NCI-H146 treated with DMSO at 0.1 percent for 48 hours (cell line): Measurements from ENCODE around the gene FAM83E.
"Not testable (repeated sequence)": the region's sequence is repeated elsewhere in the genome, so short reads cannot be mapped to it uniquely, and the experiment has no call there.

Source experiments
- DNase-seq: peaks from one replicate; lab custom pipeline; 2025; ENCODE audit not compliant: unreplicated experiment; lab: John Stamatoyannopoulos, UW

Gene FAM83E

DNA sequence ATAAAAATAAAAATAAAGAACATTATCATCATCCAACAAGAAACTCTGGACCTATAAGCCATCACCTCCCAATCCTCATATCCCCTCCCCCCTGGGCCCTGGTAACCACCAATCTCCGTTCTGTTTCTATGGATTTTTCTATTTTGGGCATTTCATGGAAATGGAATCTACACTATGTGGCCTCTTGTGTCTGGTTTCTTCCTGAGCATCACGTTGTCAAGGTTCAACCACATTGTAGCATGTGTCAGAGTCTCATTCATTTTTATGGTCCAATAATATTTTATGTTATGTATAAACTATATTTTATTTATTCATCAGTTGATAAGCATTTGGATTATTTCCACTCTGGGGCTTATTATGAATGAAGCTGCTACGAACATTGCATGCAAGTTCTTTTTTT, 36.0 kb downstream of the FAM83E start:
- DNase-seq: no peak

DNA sequence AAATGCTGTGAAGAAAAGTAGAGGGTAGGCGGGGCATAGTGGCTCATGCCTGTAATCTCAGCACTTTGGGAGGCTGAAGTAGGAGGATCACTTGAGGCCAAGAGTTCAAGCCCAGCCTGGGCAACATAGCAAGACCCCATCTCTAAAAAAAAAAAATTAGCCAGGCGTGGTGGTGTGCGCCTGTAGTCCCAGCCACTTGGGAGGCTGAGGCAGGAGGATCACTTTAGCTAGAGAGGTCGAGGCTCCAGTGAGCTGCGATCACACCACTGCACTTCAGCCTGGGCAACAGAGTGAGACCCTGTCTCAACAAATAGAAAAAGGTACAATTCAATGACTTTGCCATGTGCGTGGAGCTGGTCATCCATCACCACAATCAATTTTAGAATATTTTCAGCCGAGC, 37.0 kb downstream of the FAM83E start:
- DNase-seq: not testable (repeated sequence)

GRCh38 chr19:48575931-48576622, 38.8 kb downstream of the FAM83E start:
- DNase-seq: no peak

- no peak for DNase-seq
Measured at GRCh38 chr19:48573163-48573505, 41.7 kb downstream of the FAM83E start.

GRCh38 chr19:48571378-48572162, 43.3 kb downstream of the FAM83E start:
- DNase-seq: no peak

- no peak for DNase-seq
Measured at GRCh38 chr19:48569814-48570213, 45.1 kb downstream of the FAM83E start.

DNA sequence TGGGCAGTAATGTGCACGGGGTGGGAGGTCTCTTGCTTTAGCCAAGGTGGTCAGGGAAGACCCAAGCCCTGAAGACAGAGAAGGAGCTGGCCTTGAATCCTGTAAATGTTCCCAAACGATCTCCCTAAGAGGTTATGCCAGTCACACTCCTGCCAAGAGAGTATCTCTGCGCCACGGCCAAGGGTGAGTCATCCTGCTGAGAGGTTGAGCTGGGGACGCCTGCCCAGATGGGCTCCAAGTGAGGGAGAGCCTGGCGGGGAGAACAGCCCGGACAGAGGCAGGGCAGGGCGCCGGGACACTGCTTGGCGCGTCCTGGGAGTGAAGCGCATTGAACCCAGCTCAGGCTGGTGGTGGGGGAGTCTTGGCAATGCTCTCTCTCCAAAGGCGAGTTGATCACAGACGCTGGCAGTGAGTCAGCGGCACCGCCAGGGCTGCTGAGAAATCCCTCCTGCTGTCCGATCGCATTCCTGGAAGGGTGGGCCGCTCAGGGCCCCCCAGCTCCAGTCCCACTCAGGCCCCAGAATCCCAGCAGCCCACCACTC, 46.5 kb downstream of the FAM83E start:
- no peak for DNase-seq

DNA sequence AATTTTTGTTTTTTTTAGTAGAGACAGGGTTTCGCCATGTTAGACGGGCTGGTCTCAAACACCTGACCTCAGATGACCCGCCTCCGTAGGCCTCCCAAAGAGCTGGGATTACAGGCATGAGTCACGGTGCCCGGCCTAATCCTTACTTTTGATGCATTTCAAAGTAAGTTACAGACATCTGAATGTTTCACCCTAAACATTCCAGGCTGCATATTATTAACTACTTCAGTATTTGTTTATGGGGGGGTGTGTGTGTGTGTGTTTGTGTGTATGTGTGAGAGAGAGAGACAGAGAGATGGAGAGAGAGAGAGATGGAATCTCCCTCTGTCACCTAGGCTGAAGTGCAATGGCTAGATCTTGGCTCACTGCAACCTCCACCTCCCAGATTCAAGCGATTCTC, 49.8 kb downstream of the FAM83E start:
- DNase-seq: no peak
